ENCODE data around the gene FMN1. TPM values are rescaled to one million over a fixed set of nuclear protein-coding genes. Genes with fewer than 3 reads are reported as not detected.

Gene FMN1
- total RNA-seq, 1 experiment from 2014 or later: 3.9 TPM

- Histone ChIP-seq H3K4me1 (ENCODE audit: control insufficient read depth, insufficient read depth, low read length) (peaks cover 4% of the 10 kb centered on the region), H3K27ac (ENCODE audit: low read length) (peak overlapping the region; percentile 78), H3K4me3 (ENCODE audit: low read depth in 2 of 2, low read length in 2 of 2) (peak overlapping the region; percentile 30 to 36), H3K27me3 (ENCODE audit: control insufficient read depth, insufficient read depth, low read length) (no peaks in the 10 kb centered on the region), H3K36me3 (ENCODE audit: control insufficient read depth, insufficient read depth, low read length) (no peaks in the 10 kb centered on the region; the same call in 1 of the 2 replicates), H3K9me3 (ENCODE audit: control insufficient read depth, insufficient read depth, low read depth, low read length) (no peaks in the 10 kb centered on the region)
- TF ChIP-seq TCF7L2 (IDR thresholded peaks at IDR 0.05; ENCODE audit: low read depth, low read length) (no peak), REST (IDR thresholded peaks at IDR 0.05; ENCODE audit: insufficient read depth in 1 of 2, low read depth in 2 of 2, low read length in 1 of 2) (no peak), POLR2AphosphoS5 (IDR thresholded peaks at IDR 0.05; ENCODE audit: low read depth, low read length) (no peak)
- TF ChIP-seq, protein P1, sequence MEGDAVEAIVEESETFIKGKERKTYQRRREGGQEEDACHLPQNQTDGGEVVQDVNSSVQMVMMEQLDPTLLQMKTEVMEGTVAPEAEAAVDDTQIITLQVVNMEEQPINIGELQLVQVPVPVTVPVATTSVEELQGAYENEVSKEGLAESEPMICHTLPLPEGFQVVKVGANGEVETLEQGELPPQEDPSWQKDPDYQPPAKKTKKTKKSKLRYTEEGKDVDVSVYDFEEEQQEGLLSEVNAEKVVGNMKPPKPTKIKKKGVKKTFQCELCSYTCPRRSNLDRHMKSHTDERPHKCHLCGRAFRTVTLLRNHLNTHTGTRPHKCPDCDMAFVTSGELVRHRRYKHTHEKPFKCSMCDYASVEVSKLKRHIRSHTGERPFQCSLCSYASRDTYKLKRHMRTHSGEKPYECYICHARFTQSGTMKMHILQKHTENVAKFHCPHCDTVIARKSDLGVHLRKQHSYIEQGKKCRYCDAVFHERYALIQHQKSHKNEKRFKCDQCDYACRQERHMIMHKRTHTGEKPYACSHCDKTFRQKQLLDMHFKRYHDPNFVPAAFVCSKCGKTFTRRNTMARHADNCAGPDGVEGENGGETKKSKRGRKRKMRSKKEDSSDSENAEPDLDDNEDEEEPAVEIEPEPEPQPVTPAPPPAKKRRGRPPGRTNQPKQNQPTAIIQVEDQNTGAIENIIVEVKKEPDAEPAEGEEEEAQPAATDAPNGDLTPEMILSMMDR (IDR thresholded peaks at IDR 0.05): no peak
- POLR2A ChIA-PET: no interaction called here
- in situ Hi-C loops (cut with HindIII; ENCODE audit: low pct_unique_long_range_greater_than_20kb, low sequenced_read_pairs) (no loop called here), intact Hi-C loops (cut with micrococcal nuclease; ENCODE audit: unreplicated experiment) (no loop called here)
- TSS peak; percentile 86 for BruUV-seq (replicated peaks)
- no peak for DNase-seq (ENCODE audit: low read depth, low spot score)
- ATAC-seq: peak; percentile 80
- CTCF ChIA-PET: no interaction called here
Measured at GRCh38 chr15:33113666-33114373, 80.7 kb downstream of the FMN1 start.

- TF ChIP-seq REST (IDR thresholded peaks at IDR 0.05; ENCODE audit: insufficient read depth in 1 of 2, low read depth in 2 of 2, low read length in 1 of 2) (no peak), SIN3A (IDR thresholded peaks at IDR 0.05; ENCODE audit: borderline replicate concordance, insufficient read depth, low read depth, low read length) (no peak), TCF7L2 (IDR thresholded peaks at IDR 0.05; ENCODE audit: low read depth, low read length) (no peak), POLR2AphosphoS5 (IDR thresholded peaks at IDR 0.05; ENCODE audit: low read depth, low read length) (no peak)
- TF ChIP-seq, protein P1 (IDR thresholded peaks at IDR 0.05): no peak
- CTCF ChIA-PET: no interaction called here
Measured at GRCh38 chr15:33112541-33113105, 81.9 kb downstream of the FMN1 start.

More at GRCh38 chr15:33112541-33113105, 81.9 kb downstream of the FMN1 start:
- POLR2A ChIA-PET: no interaction called here
- H3K36me3 ChIP-seq (ENCODE audit: control insufficient read depth, insufficient read depth, low read length): no peaks in the 10 kb centered on the region; the same call in 1 of the 2 replicates
- peaks cover 4% of the 10 kb centered on the region for H3K4me1 ChIP-seq (ENCODE audit: control insufficient read depth, insufficient read depth, low read length)
- peak overlapping the region; percentile 7 to 30; a peak in 2 of 4 replicates for H3K4me3 ChIP-seq (ENCODE audit: low read depth in 2 of 2, low read length in 2 of 2)
- no peaks in the 10 kb centered on the region for H3K9me3 ChIP-seq (ENCODE audit: control insufficient read depth, insufficient read depth, low read depth, low read length)
- no TSS peak for BruUV-seq (replicated peaks)
- peak; percentile 66; the same call in 1 of the 2 replicates for ATAC-seq
- in situ Hi-C loops (cut with HindIII; ENCODE audit: low pct_unique_long_range_greater_than_20kb, low sequenced_read_pairs): no loop called here
- peak overlapping the region; percentile 76 for H3K27ac ChIP-seq (ENCODE audit: low read length)
- no peaks in the 10 kb centered on the region for H3K27me3 ChIP-seq (ENCODE audit: control insufficient read depth, insufficient read depth, low read length)
- no peak for DNase-seq (ENCODE audit: low read depth, low spot score)
- intact Hi-C loops (cut with micrococcal nuclease; ENCODE audit: unreplicated experiment): no loop called here
